Spleen (tissue), 11 donors: ENCODE measurements around the gene SPDYE2. TPM values are rescaled to one million over a fixed set of nuclear protein-coding genes. Genes with fewer than 3 reads are reported as not detected.
"Not testable (repeated sequence)": the region's sequence is repeated elsewhere in the genome, so short reads cannot be mapped to it uniquely, and the experiment has no call there.

Experiments
- DNase-seq: peaks from one replicate; pipeline ENCODE4 v3.0.0-alpha.2; 2020
- H3K27ac ChIP-seq, 8 donors: fragments of 200-600 bp; sonication (generic) in 7 of 8; 1 replicate in 4 of 8; 2 replicates in 4 of 8; pipeline versions ENCODE4 v1.5.0 to v1.8.0; 2016 to 2021; ENCODE audit warnings: inconsistent platforms in 4 of 8, mild to moderate bottlenecking in 4 of 8, moderate library complexity in 1 of 8
- H3K27me3 ChIP-seq, 7 donors: fragments of 200-600 bp; sonication (generic) in 6 of 7; replicated peaks in 1 of 7; 1 replicate in 4 of 7; 2 replicates in 3 of 7; pipeline versions ENCODE4 v1.5.0 to v1.8.0; 2016 to 2021; ENCODE audit warnings: inconsistent platforms in 3 of 7, mild to moderate bottlenecking in 1 of 7
- H3K36me3 ChIP-seq, 6 donors: fragments of 200-600 bp; sonication (generic) in 5 of 6; 1 replicate in 4 of 6; 2 replicates in 2 of 6; pipeline versions ENCODE4 v1.5.0 to v1.8.0; 2016 to 2021; ENCODE audit warnings: inconsistent platforms in 2 of 6
- H3K4me1 ChIP-seq, 6 donors: fragments of 200-600 bp; sonication (generic) in 5 of 6; 1 replicate in 3 of 6; 2 replicates in 3 of 6; pipeline versions ENCODE4 v1.5.0 to v1.8.0; 2016 to 2021; ENCODE audit warnings: inconsistent platforms in 3 of 6
- H3K4me3 ChIP-seq, 8 donors: fragments of 200-600 bp; sonication (generic) in 7 of 8; 1 replicate in 4 of 8; 2 replicates in 4 of 8; pipeline versions ENCODE4 v1.5.0 to v1.8.0; 2016 to 2021; ENCODE audit warnings: inconsistent platforms in 4 of 8, mild to moderate bottlenecking in 4 of 8, moderate library complexity in 2 of 8
- H3K9me3 ChIP-seq, 8 donors: fragments of 200-600 bp; sonication (generic) in 7 of 8; 1 replicate in 4 of 8; 2 replicates in 4 of 8; pipeline versions ENCODE4 v1.5.0 to v1.8.0; 2016 to 2021; ENCODE audit warnings: inconsistent platforms in 4 of 8
- WGBS, 5 donors: extraction: QIAGEN DNeasy Blood & Tissue Kit in 3 of 5; methylation state at CpG; one replicate each; pipeline versions ENCODE4 v1.1.5 to v1.1.7; 2013 to 2018; 5-methylcytosine and 5-hydroxymethylcytosine counted together
- intact Hi-C: fragments of 100-400 bp; cut with DNase I; formaldehyde crosslinking; loops from one replicate; pipeline ENCODE4 v1.15.0; 2023; ENCODE audit warnings: low total_unique reads
- polyA plus RNA-seq, 3 donors: library from polyadenylated mRNA; stranded (reverse); fragments of 200-250 nt; gene quantifications; one replicate each; pipeline ENCODE4 v1.2.1, GENCODE V29; 2013
- total RNA-seq, 7 donors: library from RNA; depleted of rRNA in 3 of 7; stranded (reverse); fragments of >200 nt in 3 of 7; fragmentation: NEBNext Ultra II Directional in 4 of 7; extraction: Animal tissue kit (Norgen Biotek cat#: 25700) in 4 of 7; gene quantifications; one replicate each; pipeline versions ENCODE4 v1.1.0 to v1.2.1, GENCODE V29; 2016 to 2021
- donor health status: healthy with polysubstance abuse.
- donor health status: DM: no; HTN: no; CAD: no; lungs with moderate emphysema.
- donor health status: DM: no; HTN: no; CAD: no.
- donor health status: Bipolar disorder and iron deficiency.
- donor health status: healthy.
- donor health status: DM: no; HTN: no; CAD: no.
- donor health status: DM: yes; HTN: yes; CAD: no.

The SPDYE2 gene
- total and polyA plus RNA-seq, 10 donors: 0.13 to 0.52 (median 0.37) TPM; not detected in 7

DNA sequence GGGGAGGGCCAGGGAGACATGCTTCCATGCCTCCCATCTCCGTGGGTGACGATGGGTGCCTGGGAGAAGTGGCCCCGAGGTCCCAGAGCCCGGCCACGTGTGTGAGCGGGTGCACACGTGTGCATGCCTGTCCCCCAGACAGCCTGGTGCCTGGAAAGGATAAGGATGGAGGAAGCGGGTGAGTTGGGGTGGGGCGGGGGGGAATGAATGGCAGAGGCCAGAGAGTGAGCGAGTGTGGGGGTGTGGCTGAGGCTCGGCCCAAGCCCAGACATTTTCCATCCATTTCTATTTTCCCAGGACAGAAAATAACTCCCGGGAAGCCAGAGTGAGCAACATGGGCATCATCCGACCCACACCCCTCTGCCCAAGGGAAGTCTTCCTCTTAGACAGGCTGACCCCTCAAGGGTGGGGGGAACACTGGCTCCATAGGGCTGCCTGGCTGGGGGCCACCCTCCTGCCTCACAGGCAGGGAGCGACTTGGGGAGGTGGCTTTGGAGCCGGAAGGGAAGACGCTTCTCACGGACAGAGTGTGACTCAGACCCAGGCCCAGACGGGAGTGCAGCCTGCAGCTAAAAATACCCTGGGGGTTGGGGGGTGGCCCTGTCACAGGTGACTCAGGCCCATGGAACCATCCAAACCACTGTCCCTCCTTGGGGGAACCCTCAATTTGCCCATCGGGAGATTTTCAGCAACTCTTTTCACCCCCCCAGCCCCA lies 53.6 kb downstream of the SPDYE2 start:
- H3K4me3 ChIP-seq, H3K36me3 ChIP-seq, intact Hi-C loops, H3K27ac ChIP-seq, H3K27me3 ChIP-seq, H3K9me3 ChIP-seq, DNase-seq, H3K4me1 ChIP-seq: not testable (repeated sequence)
- 57 to 82% methylated on average over 1 to 4 of the region's 19 CpGs; no CpG with 5 or more reads in 3 of the 5 donors for WGBS, 5 donors

DNA sequence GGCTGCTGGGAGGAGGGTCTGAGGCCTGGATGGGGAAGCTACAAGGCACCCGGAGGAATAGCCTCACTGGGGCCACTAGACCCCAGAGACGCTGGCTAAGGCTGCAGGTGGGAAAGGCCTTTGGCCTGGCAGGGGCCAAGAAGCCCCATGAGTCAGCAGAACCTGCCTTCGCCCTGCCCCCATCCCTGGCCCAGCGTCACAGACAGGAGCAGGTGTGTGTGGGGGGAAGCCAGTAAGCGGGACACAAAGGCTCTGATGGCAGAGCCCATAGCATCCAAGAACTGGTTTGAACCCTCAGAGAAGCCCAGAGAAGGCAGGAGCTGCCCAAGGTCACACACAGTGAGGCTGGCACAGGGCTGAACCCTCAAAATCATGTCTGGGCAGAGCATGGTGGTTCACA lies 55.8 kb downstream of the SPDYE2 start:
- no CpG with 5 or more reads among the region's 5 CpGs for WGBS, 5 donors

DNA sequence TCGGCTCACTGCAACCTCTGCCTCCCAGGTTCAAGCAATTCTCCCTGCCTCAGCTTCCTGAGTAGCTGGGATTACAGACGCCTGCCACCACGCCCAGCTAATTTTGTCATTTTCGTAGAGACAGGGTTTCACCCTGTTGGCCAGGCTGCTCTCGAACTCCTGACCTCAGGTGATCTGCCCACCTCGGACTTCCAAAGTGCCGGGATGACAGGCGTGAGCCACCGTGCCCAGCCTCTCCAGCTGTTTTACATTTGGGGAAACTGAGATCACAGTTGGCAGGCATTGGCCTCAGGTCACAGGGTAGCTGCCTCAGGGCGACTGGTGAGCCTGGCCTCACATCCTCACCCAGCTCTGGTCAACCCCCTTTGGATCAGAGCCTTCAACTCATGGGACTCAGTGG lies 58.7 kb downstream of the SPDYE2 start:
- H3K4me3 ChIP-seq, H3K27me3 ChIP-seq, H3K27ac ChIP-seq, H3K4me1 ChIP-seq, H3K9me3 ChIP-seq, intact Hi-C loops, H3K36me3 ChIP-seq, DNase-seq: not testable (repeated sequence)
- WGBS, 5 donors: 72 to 79% (median 75%) methylated on average over 4 to 6 of the region's 10 CpGs; no CpG with 5 or more reads in 2 of the 5 donors

More for the DNA sequence above, 55.8 kb downstream of the SPDYE2 start:
- intact Hi-C loops, DNase-seq, H3K9me3 ChIP-seq, H3K36me3 ChIP-seq, H3K4me3 ChIP-seq, H3K27ac ChIP-seq, H3K27me3 ChIP-seq, H3K4me1 ChIP-seq: not testable (repeated sequence)

DNA sequence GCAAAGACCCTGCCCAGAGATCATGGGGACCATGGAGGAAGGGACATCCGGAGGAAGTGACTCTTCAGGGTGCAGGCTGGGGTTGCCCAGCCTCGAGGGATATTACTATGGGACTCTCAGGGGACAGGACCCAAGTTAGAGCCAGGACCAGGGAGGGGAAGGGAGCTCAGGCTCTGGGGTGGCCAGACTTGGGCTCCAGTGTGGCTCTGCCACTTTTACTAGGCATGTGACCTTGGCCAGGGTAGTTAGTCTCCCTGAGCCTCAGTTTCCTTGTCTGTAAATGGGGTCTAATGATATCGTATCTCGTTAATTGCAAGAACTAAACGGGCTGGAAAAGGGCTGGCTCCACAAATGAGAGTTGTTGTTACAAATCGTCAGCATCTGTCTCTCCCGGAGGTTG lies 59.4 kb downstream of the SPDYE2 start:
- WGBS, 5 donors: 87 to 93% methylated on average over 2 to 3 of the region's 7 CpGs; no CpG with 5 or more reads in 3 of the 5 donors
- intact Hi-C loops: not testable (repeated sequence)
- DNase-seq: peak; percentile 43

DNA sequence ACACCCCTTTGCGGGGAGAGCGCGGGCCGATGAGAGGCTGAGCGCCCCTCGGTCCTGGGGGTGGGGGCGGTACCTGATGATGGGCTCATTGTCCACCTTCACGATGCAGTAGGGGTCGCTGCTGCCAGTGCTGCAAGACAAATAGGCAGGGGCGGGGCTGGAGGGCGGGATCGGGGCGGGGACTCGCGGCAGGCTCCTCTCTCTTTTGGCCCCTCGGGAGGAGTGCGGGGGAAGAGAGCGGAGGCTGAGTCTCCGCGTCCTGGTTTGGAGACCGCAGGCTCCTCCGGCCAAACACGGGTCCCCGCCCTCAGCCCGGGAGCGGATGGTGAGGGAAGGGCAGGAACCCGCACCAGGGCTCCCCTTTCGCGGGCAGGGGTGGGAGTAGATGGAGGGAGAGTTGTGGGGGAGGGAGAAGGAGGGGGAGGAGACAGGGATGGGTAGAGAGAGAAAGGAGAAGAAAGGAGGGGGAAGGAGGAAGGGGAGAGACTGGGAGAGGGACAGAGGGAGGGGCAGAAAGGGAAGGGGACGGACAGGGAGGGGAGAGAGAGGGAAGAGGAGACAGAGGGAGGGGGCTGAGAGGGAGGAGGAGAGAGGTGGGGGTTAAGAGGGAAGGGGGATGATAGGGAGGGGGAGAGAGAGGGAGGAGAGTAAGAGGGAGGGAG lies 60.1 kb downstream of the SPDYE2 start:
- H3K36me3 ChIP-seq, intact Hi-C loops, H3K4me3 ChIP-seq, H3K4me1 ChIP-seq, H3K27me3 ChIP-seq, H3K9me3 ChIP-seq, DNase-seq, H3K27ac ChIP-seq: not testable (repeated sequence)
- no CpG with 5 or more reads among the region's 30 CpGs for WGBS, 5 donors

More for the DNA sequence above, 59.4 kb downstream of the SPDYE2 start:
- H3K9me3 ChIP-seq, H3K27me3 ChIP-seq, H3K27ac ChIP-seq, H3K36me3 ChIP-seq, H3K4me1 ChIP-seq, H3K4me3 ChIP-seq: not testable (repeated sequence)

DNA sequence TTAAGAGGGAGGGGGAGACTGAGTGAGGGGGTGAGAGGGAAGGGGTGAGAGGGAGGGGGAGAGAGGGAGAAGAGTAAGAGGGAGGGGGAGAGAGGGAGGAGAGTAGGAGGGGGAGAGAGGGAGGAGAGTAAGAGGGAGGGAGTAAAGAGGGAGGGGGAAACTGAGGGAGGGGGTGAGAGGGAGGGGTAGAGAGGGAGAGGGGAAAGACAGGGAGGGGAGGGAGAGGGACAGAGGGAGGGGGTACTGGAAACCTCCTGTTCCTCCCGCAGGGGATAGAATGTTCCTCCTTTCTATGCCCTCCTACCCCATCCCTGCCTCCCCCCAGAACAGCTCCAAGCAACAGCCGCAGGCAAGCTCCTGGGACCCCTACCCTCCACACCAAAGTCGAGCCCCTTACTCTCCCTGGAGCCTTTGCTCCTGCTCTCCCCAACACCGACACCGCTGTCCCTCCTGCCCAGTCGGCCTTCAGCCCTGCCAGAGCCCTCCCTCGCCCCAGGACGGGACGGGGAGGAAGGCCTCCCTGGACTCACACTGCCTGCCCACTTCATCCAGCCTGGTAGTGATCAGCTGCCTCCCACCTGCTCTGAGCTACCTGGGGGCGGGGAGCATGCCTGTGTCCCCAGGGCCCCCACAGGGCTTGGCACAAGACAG lies 60.8 kb downstream of the SPDYE2 start:
- H3K4me3 ChIP-seq: peak overlapping the region in 1 of 8 donors; percentile 24
- peak overlapping the region in 2 of 8 donors; percentile 37 to 69 for H3K27ac ChIP-seq
- H3K9me3 ChIP-seq, H3K4me1 ChIP-seq, H3K36me3 ChIP-seq, H3K27me3 ChIP-seq, intact Hi-C loops: not testable (repeated sequence)
- DNase-seq: peak; percentile 79
- WGBS, 5 donors: 18 to 48% (median 33%) methylated on average over 6 to 7 of the region's 10 CpGs

Other genes starting within 250 kb of the SPDYE2 start
- gene SPDYE6, start 194.8 kb upstream of the SPDYE2 start, total RNA-seq: not detected
- under 1 TPM in 1 of 3 donors, not detected in 2; 0.06 TPM for gene SPDYE6, start 194.8 kb upstream of the SPDYE2 start, polyA plus RNA-seq
- 10 to 100 TPM; 25.0 to 33.4 (median 28.8) TPM for gene PRKRIP1, start 154.9 kb upstream of the SPDYE2 start, total RNA-seq
- gene PRKRIP1, start 154.9 kb upstream of the SPDYE2 start, polyA plus RNA-seq: 10 to 100 TPM; 27.4 to 45.7 (median 43.6) TPM
- 100 to 1,000 TPM in 3 of 7 donors, 10 to 100 TPM in 4; 75.3 to 146 (median 90.5) TPM for gene ORAI2, start 117.7 kb upstream of the SPDYE2 start, total RNA-seq
- 10 to 100 TPM; 31.5 to 74.4 (median 35.4) TPM for gene ORAI2, start 117.7 kb upstream of the SPDYE2 start, polyA plus RNA-seq
- gene ALKBH4, start 86.4 kb upstream of the SPDYE2 start, total RNA-seq: 10 to 100 TPM in 6 of 7 donors, 1 to 10 TPM in 1; 9.6 to 15.1 (median 10.7) TPM
- gene ALKBH4, start 86.4 kb upstream of the SPDYE2 start, polyA plus RNA-seq: 10 to 100 TPM in 1 of 3 donors, 1 to 10 TPM in 2; 9.0 to 11.1 (median 9.2) TPM
- 10 to 100 TPM; 19.9 to 42.2 (median 24.1) TPM for gene LRWD1, start 86.2 kb upstream of the SPDYE2 start, total RNA-seq
- 10 to 100 TPM; 22.1 to 37.3 (median 33.7) TPM for gene LRWD1, start 86.2 kb upstream of the SPDYE2 start, polyA plus RNA-seq
- gene POLR2J, start 72.3 kb upstream of the SPDYE2 start, total RNA-seq: 10 to 100 TPM in 6 of 7 donors, 1 to 10 TPM in 1; 8.4 to 34.5 (median 30.8) TPM
- 10 to 100 TPM; 95.6 to 98.8 (median 96.4) TPM for gene POLR2J, start 72.3 kb upstream of the SPDYE2 start, polyA plus RNA-seq
- gene RASA4B, start 33.4 kb upstream of the SPDYE2 start, total RNA-seq: 10 to 100 TPM; 16.7 to 50.5 (median 22.7) TPM
- gene RASA4B, start 33.4 kb upstream of the SPDYE2 start, polyA plus RNA-seq: 10 to 100 TPM; 18.5 to 42.2 (median 24.6) TPM
- 10 to 100 TPM; 14.2 to 31.0 (median 25.8) TPM for gene UPK3BL2, start 7.5 kb upstream of the SPDYE2 start, total RNA-seq
- 10 to 100 TPM; 11.5 to 27.4 (median 18.8) TPM for gene UPK3BL2, start 7.5 kb upstream of the SPDYE2 start, polyA plus RNA-seq
- gene POLR2J3, start 21.4 kb downstream of the SPDYE2 start, total RNA-seq: 10 to 100 TPM; 32.6 to 63.8 (median 44.3) TPM
- gene POLR2J3, start 21.4 kb downstream of the SPDYE2 start, polyA plus RNA-seq: 10 to 100 TPM; 26.9 to 67.3 (median 40.3) TPM
- gene RASA4, start 65.5 kb downstream of the SPDYE2 start, total RNA-seq: 100 to 1,000 TPM in 1 of 7 donors, 10 to 100 TPM in 6; 48.0 to 119 (median 60.6) TPM
- gene RASA4, start 65.5 kb downstream of the SPDYE2 start, polyA plus RNA-seq: 10 to 100 TPM; 34.5 to 51.2 (median 38.5) TPM
- 10 to 100 TPM; 18.5 to 57.4 (median 35.9) TPM for gene UPK3BL1, start 91.6 kb downstream of the SPDYE2 start, total RNA-seq
- gene UPK3BL1, start 91.6 kb downstream of the SPDYE2 start, polyA plus RNA-seq: 100 to 1,000 TPM in 2 of 3 donors, 10 to 100 TPM in 1; 54.5 to 206 (median 108) TPM
- not detected for gene SPDYE2B, start 99.1 kb downstream of the SPDYE2 start, total RNA-seq
- not detected for gene SPDYE2B, start 99.1 kb downstream of the SPDYE2 start, polyA plus RNA-seq
- gene POLR2J2, start 120.4 kb downstream of the SPDYE2 start, total RNA-seq: 10 to 100 TPM in 5 of 7 donors, 1 to 10 TPM in 2; 9.3 to 21.1 (median 11.6) TPM
- gene POLR2J2, start 120.4 kb downstream of the SPDYE2 start, polyA plus RNA-seq: 1 to 10 TPM in 2 of 3 donors, under 1 TPM in 1; 0.99 to 3.5 (median 3.0) TPM
- gene FAM185A, start 197.8 kb downstream of the SPDYE2 start, total RNA-seq: 10 to 100 TPM in 5 of 7 donors, 1 to 10 TPM in 2; 6.6 to 22.4 (median 12.4) TPM
- 1 to 10 TPM; 3.1 to 4.2 (median 3.2) TPM for gene FAM185A, start 197.8 kb downstream of the SPDYE2 start, polyA plus RNA-seq